NCI-H1048 (cell line): ENCODE measurements around the gene TBC1D10A.
A peak's percentile ranks its signal among the peaks of the same experiment; 100 is the strongest.

Experiments used
- DNase-seq: peaks from one replicate; lab custom pipeline; 2025; lab: John Stamatoyannopoulos, UW

Gene TBC1D10A

GRCh38 chr22:30299322-30299721 lies 27.4 kb downstream of the TBC1D10A start:
- DNase-seq: no peak

- no peak for DNase-seq
Observed at GRCh38 chr22:30297991-30298701, 28.6 kb downstream of the TBC1D10A start.

- no peak for DNase-seq
Observed at GRCh38 chr22:30297276-30297990, 29.3 kb downstream of the TBC1D10A start.

- DNase-seq: no peak
Observed at GRCh38 chr22:30296833-30297232, 29.9 kb downstream of the TBC1D10A start.

- no peak for DNase-seq
Observed at GRCh38 chr22:30296324-30296723, 30.4 kb downstream of the TBC1D10A start.

- DNase-seq: no peak
Observed at GRCh38 chr22:30295576-30295975, 31.2 kb downstream of the TBC1D10A start.

- DNase-seq: no peak
Observed at GRCh38 chr22:30294830-30295229, 31.9 kb downstream of the TBC1D10A start.

GRCh38 chr22:30294066-30294465 lies 32.7 kb downstream of the TBC1D10A start:
- no peak for DNase-seq

- DNase-seq: no peak
Observed at GRCh38 chr22:30293026-30293425, 33.7 kb downstream of the TBC1D10A start.

GRCh38 chr22:30292069-30292970 lies 34.4 kb downstream of the TBC1D10A start:
- no peak for DNase-seq

- DNase-seq: no peak
Observed at GRCh38 chr22:30291058-30291892, 35.5 kb downstream of the TBC1D10A start.

- no peak for DNase-seq
Observed at GRCh38 chr22:30290342-30291057, 36.2 kb downstream of the TBC1D10A start.

- DNase-seq: no peak
Observed at GRCh38 chr22:30289980-30290313, 36.8 kb downstream of the TBC1D10A start.

GRCh38 chr22:30289141-30289979 lies 37.4 kb downstream of the TBC1D10A start, which contains the start of gene CASTOR1:
TSS of gene CASTOR1 (minus strand) at chr22:30289505. CDS start at chr22:30289497, 8 bp downstream.
- DNase-seq: peak; percentile 94

- DNase-seq: no peak
Observed at GRCh38 chr22:30288419-30289140, 38.2 kb downstream of the TBC1D10A start.

GRCh38 chr22:30287648-30288418 lies 38.9 kb downstream of the TBC1D10A start:
- peak; percentile 48 for DNase-seq

GRCh38 chr22:30286813-30287647 lies 39.7 kb downstream of the TBC1D10A start:
- no peak for DNase-seq

- DNase-seq: no peak
Observed at GRCh38 chr22:30286331-30286730, 40.4 kb downstream of the TBC1D10A start.
